ENCODE results near the gene B4GAT1. TPM values are rescaled to one million over a fixed set of nuclear protein-coding genes. Genes with fewer than 3 reads are reported as not detected.

B4GAT1 gene
- 10 to 100 TPM; 29.4 to 45.7 TPM for total RNA-seq
- 46.8 TPM for polyA plus RNA-seq (2013, experiment 1 of 2)
- 44.7 TPM for polyA plus RNA-seq (2013, experiment 2 of 2)
- long read RNA-seq, experiment 1, transcript B4GAT1-201 (2 exons, 2,072 nt) = major isoform, 21 of 24 reads
- long read RNA-seq, experiment 1, partial matches to known transcripts = 3 of 24 reads
- long read RNA-seq, experiment 1, other reads (novel, unspliced or antisense) = 0 of 24 reads
- long read RNA-seq, experiment 2, transcript B4GAT1-201 (2 exons, 2,072 nt) = major isoform, 104 of 106 reads
- long read RNA-seq, experiment 2, partial matches to known transcripts = 2 of 106 reads
- long read RNA-seq, experiment 2, other reads (novel, unspliced or antisense) = 0 of 106 reads
- long read RNA-seq, experiment 3, transcript B4GAT1-201 (2 exons, 2,072 nt) = major isoform, 212 of 214 reads
- long read RNA-seq, experiment 3, partial matches to known transcripts = 0 of 214 reads
- long read RNA-seq, experiment 3, other reads (novel, unspliced or antisense) = 2 of 214 reads
- long read RNA-seq, experiment 4, transcript B4GAT1-201 (2 exons, 2,072 nt) = major isoform, 11 of 16 reads
- long read RNA-seq, experiment 4, partial matches to known transcripts = 5 of 16 reads
- long read RNA-seq, experiment 4, other reads (novel, unspliced or antisense) = 0 of 16 reads

DNA sequence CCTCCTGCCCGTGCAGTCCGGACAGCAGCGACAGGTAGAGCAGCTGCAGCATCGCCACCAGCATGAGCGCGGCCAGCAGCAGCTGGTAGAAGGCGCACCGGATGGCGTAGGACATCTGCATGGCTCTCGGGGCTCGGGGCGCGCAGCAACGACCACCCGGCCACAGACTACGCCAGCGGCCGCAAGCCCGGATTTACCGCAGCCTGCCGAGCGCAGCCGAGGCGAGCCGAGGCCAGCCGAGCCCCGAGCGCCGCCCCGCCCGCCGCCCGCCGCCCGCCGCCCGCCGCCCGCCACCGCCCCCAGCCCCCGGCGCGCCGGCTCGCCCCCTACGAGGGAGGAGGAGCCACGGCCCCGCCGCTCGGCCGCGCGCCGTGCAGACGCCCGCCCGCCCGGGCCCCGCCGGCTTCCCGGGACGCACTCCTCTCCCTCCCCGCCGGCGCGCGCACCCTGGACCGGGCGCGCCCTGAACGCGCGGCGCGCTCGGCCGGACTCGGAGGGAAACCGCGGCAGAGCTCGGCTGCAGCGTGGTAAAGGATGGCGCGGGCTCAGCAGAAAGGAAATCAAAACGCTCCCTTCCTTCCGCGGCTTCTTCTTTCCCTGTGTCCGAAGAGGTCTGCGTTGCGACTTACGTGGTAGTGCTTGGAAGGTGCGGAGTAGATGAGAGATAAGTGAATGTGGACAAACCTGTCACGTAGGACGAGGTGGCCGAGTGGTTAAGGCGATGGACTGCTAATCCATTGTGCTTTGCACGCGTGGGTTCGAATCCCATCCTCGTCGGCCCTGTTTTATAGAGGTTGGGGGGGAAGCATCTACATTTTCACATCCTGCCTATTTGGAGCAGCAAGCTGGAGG, at the start of gene B4GAT1:
Gene B4GAT1 (minus strand): TSS at position 205 of the 852 bp plus-strand sequence. CDS start 84 bp downstream, at position 121.
- Mint-ChIP-seq H3K4me3 (peak within 1 kb of the TSS; percentile 87), H3K27me3 (ENCODE audit: insufficient read depth) (no peaks in the 10 kb centered on the region), H3K36me3 (ENCODE audit: low read depth) (peaks cover 5% of the 10 kb centered on the region), H3K27ac (peak within 1 kb of the TSS; percentile 89), H3K9me3 (no peaks in the 10 kb centered on the region), H3K4me1 (peaks cover 20% of the 10 kb centered on the region)
- Histone ChIP-seq H3K4me1 (ENCODE audit: control insufficient read depth, insufficient read depth, low read length) (peaks cover 8% of the 10 kb centered on the region), H3K9ac (ENCODE audit: extremely low read depth, low read length, poor library complexity, severe bottlenecking) (peak within 1 kb of the TSS; percentile 71), H3K9me3 (ENCODE audit: control insufficient read depth, low read length) (no peaks in the 10 kb centered on the region), H3K4me3 (ENCODE audit: low read length) (peak within 1 kb of the TSS; percentile 89), H3K36me3 (ENCODE audit: control insufficient read depth, insufficient read depth, low read length) (peaks cover 4% of the 10 kb centered on the region), H3K27me3 (ENCODE audit: control insufficient read depth, insufficient read depth, low read length, poor library complexity, severe bottlenecking) (no peaks in the 10 kb centered on the region), H3K27ac (ENCODE audit: low read depth, low read length) (peak within 1 kb of the TSS; percentile 85)
- peak; percentile 93 for DNase-seq
- TF ChIP-seq, protein P1, sequence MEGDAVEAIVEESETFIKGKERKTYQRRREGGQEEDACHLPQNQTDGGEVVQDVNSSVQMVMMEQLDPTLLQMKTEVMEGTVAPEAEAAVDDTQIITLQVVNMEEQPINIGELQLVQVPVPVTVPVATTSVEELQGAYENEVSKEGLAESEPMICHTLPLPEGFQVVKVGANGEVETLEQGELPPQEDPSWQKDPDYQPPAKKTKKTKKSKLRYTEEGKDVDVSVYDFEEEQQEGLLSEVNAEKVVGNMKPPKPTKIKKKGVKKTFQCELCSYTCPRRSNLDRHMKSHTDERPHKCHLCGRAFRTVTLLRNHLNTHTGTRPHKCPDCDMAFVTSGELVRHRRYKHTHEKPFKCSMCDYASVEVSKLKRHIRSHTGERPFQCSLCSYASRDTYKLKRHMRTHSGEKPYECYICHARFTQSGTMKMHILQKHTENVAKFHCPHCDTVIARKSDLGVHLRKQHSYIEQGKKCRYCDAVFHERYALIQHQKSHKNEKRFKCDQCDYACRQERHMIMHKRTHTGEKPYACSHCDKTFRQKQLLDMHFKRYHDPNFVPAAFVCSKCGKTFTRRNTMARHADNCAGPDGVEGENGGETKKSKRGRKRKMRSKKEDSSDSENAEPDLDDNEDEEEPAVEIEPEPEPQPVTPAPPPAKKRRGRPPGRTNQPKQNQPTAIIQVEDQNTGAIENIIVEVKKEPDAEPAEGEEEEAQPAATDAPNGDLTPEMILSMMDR (conservative IDR thresholded peaks at IDR 0.05) = no peak
- whole genome bisulfite sequencing, 2 experiments (ENCODE audit: insufficient coverage in 1 of 2, insufficient read length in 1 of 2) = 0 to 3% methylated on average over 17 to 92 of the region's 101 CpGs

DNA sequence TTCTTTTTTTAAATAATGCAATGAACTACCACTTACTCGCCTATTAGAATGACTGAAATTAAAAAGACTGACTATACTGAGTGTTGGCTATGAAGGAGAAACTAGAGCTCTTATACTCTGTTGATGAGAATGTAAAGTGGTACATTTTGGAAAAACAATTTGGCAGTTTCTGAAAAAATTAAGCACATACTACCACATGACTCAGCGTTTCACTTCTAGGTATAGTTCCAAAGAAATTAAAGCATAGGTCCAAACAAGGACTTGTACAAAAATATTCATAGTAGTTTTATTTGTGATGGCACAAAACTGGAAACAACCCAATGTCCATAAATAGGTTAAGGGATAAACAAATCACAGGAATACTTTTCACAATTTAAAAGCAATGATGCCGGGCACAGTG, 46.5 kb upstream of the B4GAT1 start:
- no peaks in the 10 kb centered on the region for H3K4me1 Mint-ChIP-seq
- no peaks in the 10 kb centered on the region for H3K9me3 Mint-ChIP-seq
- H3K36me3 Mint-ChIP-seq (ENCODE audit: low read depth) = no peaks in the 10 kb centered on the region
- TF ChIP-seq, protein P1 (conservative IDR thresholded peaks at IDR 0.05) = no peak
- Histone ChIP-seq H3K9ac (ENCODE audit: extremely low read depth, low read length, poor library complexity, severe bottlenecking) (no peak overlapping the region), H3K4me1 (ENCODE audit: control insufficient read depth, insufficient read depth, low read length) (no peaks in the 10 kb centered on the region), H3K27me3 (ENCODE audit: control insufficient read depth, insufficient read depth, low read length, poor library complexity, severe bottlenecking) (no peaks in the 10 kb centered on the region), H3K9me3 (ENCODE audit: control insufficient read depth, low read length) (no peaks in the 10 kb centered on the region), H3K27ac (ENCODE audit: low read depth, low read length) (no peak overlapping the region), H3K4me3 (ENCODE audit: low read length) (no peak overlapping the region), H3K36me3 (ENCODE audit: control insufficient read depth, insufficient read depth, low read length) (no peaks in the 10 kb centered on the region)
- DNase-seq = no peak
- no peak overlapping the region for H3K27ac Mint-ChIP-seq
- H3K27me3 Mint-ChIP-seq (ENCODE audit: insufficient read depth) = peaks cover 29% of the 10 kb centered on the region
- 91 to 95% methylated on average over 2 of the region's 3 CpGs for WGBS, 2 experiments (ENCODE audit: insufficient coverage in 1 of 2, insufficient read length in 1 of 2)
- H3K4me3 Mint-ChIP-seq = no peak overlapping the region

DNA sequence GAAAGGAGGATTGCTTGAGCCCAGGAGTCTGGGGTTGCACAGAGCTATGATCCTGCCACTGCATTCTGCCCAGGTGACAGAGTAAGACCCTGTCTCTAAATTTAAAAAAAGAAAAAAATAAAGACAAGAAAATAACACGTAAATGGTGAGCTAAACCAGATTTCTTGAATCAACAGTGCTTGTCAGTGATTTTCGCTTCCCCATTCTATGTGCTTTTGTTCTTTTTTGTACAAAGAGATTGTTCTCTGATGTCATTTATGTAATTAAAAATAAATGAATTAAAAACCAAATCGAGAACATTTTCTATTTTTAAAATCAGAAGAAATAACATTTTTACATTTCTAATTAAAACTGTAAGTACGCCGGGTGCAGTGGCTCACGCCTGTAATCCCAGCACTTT, 43.9 kb upstream of the B4GAT1 start:
- Mint-ChIP-seq H3K27me3 (ENCODE audit: insufficient read depth) (peaks cover 30% of the 10 kb centered on the region), H3K9me3 (no peaks in the 10 kb centered on the region), H3K4me1 (peaks cover under 1% of the 10 kb centered on the region), H3K4me3 (no peak overlapping the region), H3K27ac (no peak overlapping the region), H3K36me3 (ENCODE audit: low read depth) (no peaks in the 10 kb centered on the region)
- WGBS, 2 experiments (ENCODE audit: insufficient coverage in 1 of 2, insufficient read length in 1 of 2) = 95 to 96% methylated on average over 5 to 6 of the region's 6 CpGs
- no peak overlapping the region for H3K9ac ChIP-seq (ENCODE audit: extremely low read depth, low read length, poor library complexity, severe bottlenecking)
- peaks cover 8% of the 10 kb centered on the region for H3K27me3 ChIP-seq (ENCODE audit: control insufficient read depth, insufficient read depth, low read length, poor library complexity, severe bottlenecking)
- H3K9me3 ChIP-seq (ENCODE audit: control insufficient read depth, low read length) = no peaks in the 10 kb centered on the region
- no peaks in the 10 kb centered on the region for H3K36me3 ChIP-seq (ENCODE audit: control insufficient read depth, insufficient read depth, low read length)
- H3K4me1 ChIP-seq (ENCODE audit: control insufficient read depth, insufficient read depth, low read length) = no peaks in the 10 kb centered on the region
- H3K4me3 ChIP-seq (ENCODE audit: low read length) = no peak overlapping the region
- DNase-seq = no peak
- no peak overlapping the region for H3K27ac ChIP-seq (ENCODE audit: low read depth, low read length)
- TF ChIP-seq, protein P1 (conservative IDR thresholded peaks at IDR 0.05) = no peak

Data from endodermal cell (in vitro differentiated cells).